Neuronal stem cell (in vitro differentiated cells): ENCODE data around the gene GFRA4.

Source experiments
- DNase-seq: peaks from one replicate; pipeline ENCODE4 v3.0.0-alpha.2; 2013; ENCODE audit warnings: low spot score
- H2AFZ ChIP-seq: one replicate; pipeline ENCODE4 v1.6.1; 2013; ENCODE audit warnings: mild to moderate bottlenecking, low read length, inconsistent platforms
- H2AK5ac ChIP-seq: 2 replicates; pipeline ENCODE4 v1.6.1; 2013; ENCODE audit warnings: low read depth, mild to moderate bottlenecking, inconsistent platforms, low read length, moderate library complexity, mixed read lengths
- H2BK120ac ChIP-seq: 2 replicates; pipeline ENCODE4 v1.6.1; 2013; ENCODE audit warnings: low read depth, mild to moderate bottlenecking, inconsistent platforms, low read length, moderate library complexity, mixed read lengths
- H2BK12ac ChIP-seq: one replicate; pipeline ENCODE4 v1.6.1; 2013; ENCODE audit warnings: low read length, inconsistent platforms
- H2BK15ac ChIP-seq: 2 replicates; pipeline ENCODE4 v1.6.1; 2013; ENCODE audit warnings: mild to moderate bottlenecking, low read length, inconsistent platforms, mixed read lengths
- H2BK5ac ChIP-seq: one replicate; pipeline ENCODE4 v1.6.1; 2013; ENCODE audit warnings: inconsistent platforms, mild to moderate bottlenecking, low read length, moderate library complexity
- H3K14ac ChIP-seq: one replicate; pipeline ENCODE4 v1.6.1; 2013; ENCODE audit warnings: low read length, inconsistent platforms
- H3K18ac ChIP-seq: 2 replicates; pipeline ENCODE4 v1.6.1; 2013; ENCODE audit warnings: low read length, inconsistent platforms
- H3K23ac ChIP-seq: 2 replicates; pipeline ENCODE4 v1.6.1; 2013; ENCODE audit warnings: low read depth, mild to moderate bottlenecking, mixed read lengths, low read length, inconsistent platforms; ENCODE audit not compliant: poor library complexity
- H3K27ac ChIP-seq: replicated peaks from 3 replicates; pipeline ENCODE4 v1.5.1; 2013; ENCODE audit warnings: low read length, inconsistent platforms
- H3K27me3 ChIP-seq, 3 experiments: 2 replicates each; pipeline ENCODE4 v1.6.1; 2013; ENCODE audit warnings: low read length in 3 of 3, mild to moderate bottlenecking in 2 of 3, inconsistent platforms in 1 of 3, low read depth in 1 of 3, mixed read lengths in 1 of 3, moderate library complexity in 1 of 3; ENCODE audit not compliant: control insufficient read depth in 3 of 3, insufficient read depth in 3 of 3
- H3K36me3 ChIP-seq, 2 donors: replicated peaks in 1 of 2; 2 replicates each; pipeline ENCODE4 v1.6.1; 2013; ENCODE audit warnings: low read length in 2 of 2; ENCODE audit not compliant: control insufficient read depth in 2 of 2, insufficient read depth in 2 of 2
- H3K4ac ChIP-seq: 2 replicates; pipeline ENCODE4 v1.6.1; 2013; ENCODE audit warnings: inconsistent platforms, mild to moderate bottlenecking, low read length, moderate library complexity
- H3K4me1 ChIP-seq, 2 donors: 1 replicate in 1 of 2; 2 replicates in 1 of 2; pipeline ENCODE4 v1.6.1; 2013; ENCODE audit warnings: low read length in 2 of 2, low read depth in 1 of 2; ENCODE audit not compliant: control insufficient read depth in 2 of 2, insufficient read depth in 1 of 2
- H3K4me2 ChIP-seq: one replicate; pipeline ENCODE4 v1.6.1; 2013; ENCODE audit warnings: mild to moderate bottlenecking, low read length, inconsistent platforms; ENCODE audit not compliant: insufficient read depth, poor library complexity, severe bottlenecking
- H3K4me3 ChIP-seq, 2 donors: 2 replicates each; pipeline ENCODE4 v1.5.1; 2013; ENCODE audit warnings: low read length in 2 of 2, mild to moderate bottlenecking in 2 of 2, inconsistent platforms in 1 of 2, moderate library complexity in 1 of 2
- H3K79me1 ChIP-seq: one replicate; pipeline ENCODE4 v1.6.1; 2013; ENCODE audit warnings: low read depth, mild to moderate bottlenecking, inconsistent platforms, low read length, moderate library complexity
- H3K9ac ChIP-seq: one replicate; pipeline ENCODE4 v1.6.1; 2013; ENCODE audit warnings: mild to moderate bottlenecking, low read depth, low read length, inconsistent platforms; ENCODE audit not compliant: poor library complexity
- H3K9me3 ChIP-seq, 2 donors: replicated peaks in 1 of 2; 2 replicates each; pipeline versions ENCODE3 to v1.6.1; 2013; ENCODE audit warnings: low read length in 2 of 2, mild to moderate bottlenecking in 2 of 2, inconsistent platforms in 1 of 2, low read depth in 1 of 2, mixed read lengths in 1 of 2, moderate library complexity in 1 of 2; ENCODE audit not compliant: control insufficient read depth in 2 of 2, insufficient read depth in 1 of 2
- H4K8ac ChIP-seq: one replicate; pipeline ENCODE4 v1.6.1; 2013; ENCODE audit warnings: low read depth, mild to moderate bottlenecking, inconsistent platforms, low read length, moderate library complexity
- H4K91ac ChIP-seq: one replicate; pipeline ENCODE4 v1.6.1; 2013; ENCODE audit warnings: low read length, low read depth, mild to moderate bottlenecking, inconsistent platforms; ENCODE audit not compliant: poor library complexity
- WGBS, 2 donors: extraction: QIAGEN DNeasy Blood & Tissue Kit; methylation state at CpG; one replicate each; pipeline ENCODE4 v1.1.7; 2013; ENCODE audit warnings: missing lambda C conversion rate in 2 of 2, mixed read lengths in 1 of 2; ENCODE audit not compliant: insufficient read length in 2 of 2, insufficient replicate concordance in 1 of 2; ENCODE audit errors: extremely low coverage in 2 of 2; 5-methylcytosine and 5-hydroxymethylcytosine counted together

The GFRA4 gene

DNA sequence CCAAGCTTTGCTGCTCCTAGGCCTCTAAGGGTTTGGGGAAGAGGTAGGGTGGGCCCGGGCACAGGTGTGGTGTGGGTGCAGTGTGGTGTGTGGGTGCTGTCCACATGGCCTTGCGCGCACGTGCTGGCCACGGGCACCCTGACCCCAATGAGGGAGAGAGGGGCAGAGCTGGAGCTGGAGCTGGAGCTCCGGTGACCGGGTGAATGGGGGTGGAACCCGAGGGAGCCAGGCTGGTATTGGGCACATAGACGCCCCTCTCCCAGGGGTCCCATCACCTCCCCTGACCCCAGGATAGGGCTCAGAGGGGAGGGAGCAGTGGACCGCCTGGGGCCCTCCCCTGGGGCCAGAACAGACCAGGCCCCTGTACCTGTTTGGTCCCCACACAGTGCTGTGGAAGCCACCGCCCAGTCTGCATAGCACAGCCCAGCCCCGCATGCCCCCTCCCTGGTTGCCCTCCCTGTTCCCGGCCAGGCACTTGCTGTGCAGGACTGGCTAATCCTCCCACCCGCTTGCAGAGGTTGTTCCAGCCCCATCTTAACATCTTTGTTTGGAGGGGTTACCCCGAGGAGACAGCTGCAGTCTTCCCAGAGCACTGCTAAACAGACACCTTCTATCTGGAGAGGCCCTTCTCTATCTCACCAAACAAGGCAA is 17.6 kb upstream of the GFRA4 start:
- Histone ChIP-seq H3K36me3 (no peaks in the 10 kb centered on the region), H3K4me1 (peaks cover 5 to 16% of the 10 kb centered on the region in 2 donors), H3K9me3 (no peaks in the 10 kb centered on the region), H3K4me2 (no peak overlapping the region), H2AFZ (peak overlapping the region; percentile 88), H2BK15ac (no peak overlapping the region), H4K91ac (peak overlapping the region; percentile 88), H3K4me3 (no peak overlapping the region), H2AK5ac (no peak overlapping the region), H3K23ac (no peak overlapping the region), H3K4ac (no peak overlapping the region), H3K27ac (no peak overlapping the region), H2BK5ac (no peak overlapping the region), H2BK12ac (peak overlapping the region; percentile 51), H4K8ac (no peak overlapping the region), H3K79me1 (peaks cover 3% of the 10 kb centered on the region), H2BK120ac (no peak overlapping the region), H3K27me3 (peaks cover 0 to 83% (median 14%) of the 10 kb centered on the region in 3 experiments), H3K14ac (no peak overlapping the region), H3K9ac (no peak overlapping the region), H3K18ac (peak overlapping the region; percentile 58)
- no peak for DNase-seq
- no CpG with 5 or more reads among the region's 15 CpGs for WGBS, 2 donors

DNA sequence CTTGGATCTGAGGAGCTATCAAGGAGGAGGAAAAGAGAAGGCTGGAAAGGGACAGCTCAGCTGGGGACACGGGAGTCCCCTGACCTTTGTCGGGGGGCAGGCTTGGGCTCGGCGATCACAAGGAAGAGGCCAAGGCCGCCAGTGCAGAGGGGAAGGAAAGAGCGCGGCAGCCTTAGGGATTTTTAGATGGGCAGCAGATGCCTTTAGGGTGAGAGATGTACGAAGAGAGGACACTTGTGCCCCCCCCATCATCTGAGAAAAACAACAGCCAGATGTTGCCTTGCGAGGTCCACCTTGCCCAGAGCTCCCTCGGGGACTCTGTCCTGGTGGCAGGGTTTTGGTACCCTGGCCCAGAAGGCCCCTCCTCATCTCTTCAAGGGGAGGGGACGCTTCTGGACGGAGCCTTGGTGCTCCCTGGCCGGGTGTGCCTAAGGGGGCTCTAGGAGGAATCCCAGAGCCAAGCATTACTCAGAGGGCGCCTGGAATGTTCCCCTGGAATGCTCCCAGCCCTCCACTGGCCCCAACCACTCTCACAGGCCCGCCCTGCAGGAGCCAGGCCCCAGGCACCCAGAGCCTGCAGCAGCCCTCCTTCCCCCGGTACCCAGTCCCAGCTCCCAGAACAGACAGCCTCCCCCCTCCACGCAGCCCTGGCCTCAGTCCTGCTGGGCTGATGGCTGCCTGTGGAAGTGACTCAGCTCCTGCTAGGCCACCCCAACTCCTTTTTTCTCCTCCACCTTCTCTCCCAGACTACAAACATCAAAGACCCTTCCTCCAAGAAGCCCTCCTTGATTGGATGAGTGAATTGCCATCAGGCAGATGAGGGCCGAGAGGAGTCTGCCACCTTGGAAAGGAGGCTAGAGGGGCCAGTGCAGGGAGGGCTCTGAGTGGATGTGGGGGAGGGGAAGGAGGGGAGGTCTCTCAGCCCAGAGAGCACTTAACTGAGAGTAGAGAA is 16.8 kb upstream of the GFRA4 start:
- Histone ChIP-seq H3K27me3 (peaks cover 0 to 82% (median 18%) of the 10 kb centered on the region in 3 experiments), H3K9ac (peak overlapping the region; percentile 12), H3K36me3 (no peaks in the 10 kb centered on the region), H3K27ac (no peak overlapping the region), H2BK12ac (no peak overlapping the region), H2BK15ac (no peak overlapping the region), H4K91ac (no peak overlapping the region), H2AFZ (no peak overlapping the region), H3K14ac (no peak overlapping the region), H4K8ac (no peak overlapping the region), H3K4me1 (peaks cover 5 to 16% of the 10 kb centered on the region in 2 donors), H3K79me1 (peaks cover 3% of the 10 kb centered on the region), H3K23ac (no peak overlapping the region), H2BK5ac (no peak overlapping the region), H3K4me3 (no peak overlapping the region), H3K9me3 (no peaks in the 10 kb centered on the region), H3K4ac (no peak overlapping the region), H3K4me2 (no peak overlapping the region), H2BK120ac (no peak overlapping the region), H3K18ac (no peak overlapping the region), H2AK5ac (peak overlapping the region; percentile 66)
- WGBS, 2 donors: no CpG with 5 or more reads among the region's 18 CpGs
- no peak for DNase-seq

DNA sequence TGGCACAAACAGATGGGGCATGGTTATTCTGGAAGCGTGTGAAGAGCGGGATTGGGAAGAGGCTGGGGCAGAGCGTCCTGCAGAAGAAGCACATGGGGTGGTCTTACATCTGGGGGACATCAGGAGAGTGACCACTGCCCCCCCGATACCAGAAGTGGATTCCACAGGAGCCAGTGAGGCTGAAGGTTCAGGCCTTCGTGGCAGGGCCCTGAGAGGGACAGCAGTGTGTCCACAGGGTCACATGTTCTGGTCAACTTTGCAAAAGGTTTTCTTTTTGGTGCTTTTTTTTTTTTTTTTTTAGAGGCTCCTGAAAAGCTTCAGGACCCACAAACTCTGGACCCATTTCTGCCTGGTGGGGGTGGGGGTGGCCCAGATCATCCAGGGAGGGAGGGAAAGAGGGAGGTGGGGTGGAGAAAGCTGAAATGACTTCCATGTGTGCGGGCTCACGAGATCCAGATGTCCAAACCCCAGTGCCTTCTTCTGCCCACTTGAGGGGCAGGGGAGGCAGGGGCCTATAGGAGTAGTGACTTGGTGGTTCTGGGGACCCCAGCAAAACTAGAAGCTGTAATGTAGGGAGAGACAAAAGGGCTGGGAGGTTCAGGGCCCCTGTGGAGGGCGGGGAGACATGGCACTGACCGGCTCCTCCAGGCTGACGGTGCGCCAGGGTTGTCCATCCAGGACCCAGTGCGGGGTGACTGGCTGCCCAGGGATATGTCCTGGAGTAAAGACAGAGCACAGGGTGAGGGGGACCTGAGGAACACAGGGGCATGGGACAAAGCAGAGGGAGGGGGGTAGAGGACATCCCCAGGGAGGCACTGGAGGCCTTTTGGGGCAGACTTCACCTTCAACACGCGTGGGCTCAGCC is 15.9 kb upstream of the GFRA4 start:
- Histone ChIP-seq H4K91ac (no peak overlapping the region), H3K27me3 (peaks cover 0 to 82% (median 26%) of the 10 kb centered on the region in 3 experiments), H3K36me3 (no peaks in the 10 kb centered on the region), H3K4me1 (peaks cover 5 to 16% of the 10 kb centered on the region in 2 donors), H3K4me2 (no peak overlapping the region), H2AFZ (no peak overlapping the region), H3K79me1 (peaks cover 3% of the 10 kb centered on the region), H3K9ac (peak overlapping the region; percentile 12), H3K27ac (no peak overlapping the region), H3K4me3 (no peak overlapping the region), H3K18ac (peak overlapping the region; percentile 65), H2BK12ac (no peak overlapping the region), H3K9me3 (no peaks in the 10 kb centered on the region), H2BK15ac (peak overlapping the region; percentile 49), H3K14ac (no peak overlapping the region), H2BK120ac (no peak overlapping the region), H4K8ac (no peak overlapping the region), H3K23ac (no peak overlapping the region), H2AK5ac (peak overlapping the region; percentile 66), H2BK5ac (no peak overlapping the region), H3K4ac (no peak overlapping the region)
- WGBS, 2 donors: no CpG with 5 or more reads among the region's 14 CpGs
- no peak for DNase-seq
